ENCODE data around the gene MAPK4. TPM values are rescaled to one million over a fixed set of nuclear protein-coding genes. Genes with fewer than 3 reads are reported as not detected.

The MAPK4 gene
- total RNA-seq, 1 donor from 2014 or later = 9.3 TPM

- Mint-ChIP-seq H3K9me3 (no peaks in the 10 kb centered on the region), H3K4me3 (no peak overlapping the region), H3K27ac (ENCODE audit: unreplicated experiment) (no peak overlapping the region), H3K36me3 (ENCODE audit: low read depth) (no peaks in the 10 kb centered on the region), H3K4me1 (no peaks in the 10 kb centered on the region), H3K27me3 (ENCODE audit: low read depth) (no peaks in the 10 kb centered on the region)
- no peak for DNase-seq (ENCODE audit: low read depth, low spot score)
- TF ChIP-seq, protein P1, sequence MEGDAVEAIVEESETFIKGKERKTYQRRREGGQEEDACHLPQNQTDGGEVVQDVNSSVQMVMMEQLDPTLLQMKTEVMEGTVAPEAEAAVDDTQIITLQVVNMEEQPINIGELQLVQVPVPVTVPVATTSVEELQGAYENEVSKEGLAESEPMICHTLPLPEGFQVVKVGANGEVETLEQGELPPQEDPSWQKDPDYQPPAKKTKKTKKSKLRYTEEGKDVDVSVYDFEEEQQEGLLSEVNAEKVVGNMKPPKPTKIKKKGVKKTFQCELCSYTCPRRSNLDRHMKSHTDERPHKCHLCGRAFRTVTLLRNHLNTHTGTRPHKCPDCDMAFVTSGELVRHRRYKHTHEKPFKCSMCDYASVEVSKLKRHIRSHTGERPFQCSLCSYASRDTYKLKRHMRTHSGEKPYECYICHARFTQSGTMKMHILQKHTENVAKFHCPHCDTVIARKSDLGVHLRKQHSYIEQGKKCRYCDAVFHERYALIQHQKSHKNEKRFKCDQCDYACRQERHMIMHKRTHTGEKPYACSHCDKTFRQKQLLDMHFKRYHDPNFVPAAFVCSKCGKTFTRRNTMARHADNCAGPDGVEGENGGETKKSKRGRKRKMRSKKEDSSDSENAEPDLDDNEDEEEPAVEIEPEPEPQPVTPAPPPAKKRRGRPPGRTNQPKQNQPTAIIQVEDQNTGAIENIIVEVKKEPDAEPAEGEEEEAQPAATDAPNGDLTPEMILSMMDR (conservative IDR thresholded peaks at IDR 0.05) = no peak
These were observed 177.2 kb downstream of the MAPK4 start for GRCh38 chr18:50737127-50737526.

GRCh38 chr18:50738098-50738757, 178.3 kb downstream of the MAPK4 start:
- Mint-ChIP-seq H3K9me3 (no peaks in the 10 kb centered on the region), H3K4me3 (no peak overlapping the region), H3K27ac (ENCODE audit: unreplicated experiment) (no peak overlapping the region), H3K27me3 (ENCODE audit: low read depth) (no peaks in the 10 kb centered on the region), H3K36me3 (ENCODE audit: low read depth) (no peaks in the 10 kb centered on the region), H3K4me1 (no peaks in the 10 kb centered on the region)
- no peak for DNase-seq (ENCODE audit: low read depth, low spot score)
- TF ChIP-seq, protein P1 (conservative IDR thresholded peaks at IDR 0.05) = no peak

GRCh38 chr18:50742952-50743351, 183.1 kb downstream of the MAPK4 start:
- TF ChIP-seq, protein P1 (conservative IDR thresholded peaks at IDR 0.05) = no peak
- H3K27me3 Mint-ChIP-seq (ENCODE audit: low read depth) = no peaks in the 10 kb centered on the region
- H3K4me1 Mint-ChIP-seq = peaks cover 5% of the 10 kb centered on the region
- no peaks in the 10 kb centered on the region for H3K36me3 Mint-ChIP-seq (ENCODE audit: low read depth)
- no peak overlapping the region for H3K4me3 Mint-ChIP-seq
- no peak for DNase-seq (ENCODE audit: low read depth, low spot score)
- H3K9me3 Mint-ChIP-seq = peaks cover 2% of the 10 kb centered on the region
- H3K27ac Mint-ChIP-seq (ENCODE audit: unreplicated experiment) = no peak overlapping the region

DNA sequence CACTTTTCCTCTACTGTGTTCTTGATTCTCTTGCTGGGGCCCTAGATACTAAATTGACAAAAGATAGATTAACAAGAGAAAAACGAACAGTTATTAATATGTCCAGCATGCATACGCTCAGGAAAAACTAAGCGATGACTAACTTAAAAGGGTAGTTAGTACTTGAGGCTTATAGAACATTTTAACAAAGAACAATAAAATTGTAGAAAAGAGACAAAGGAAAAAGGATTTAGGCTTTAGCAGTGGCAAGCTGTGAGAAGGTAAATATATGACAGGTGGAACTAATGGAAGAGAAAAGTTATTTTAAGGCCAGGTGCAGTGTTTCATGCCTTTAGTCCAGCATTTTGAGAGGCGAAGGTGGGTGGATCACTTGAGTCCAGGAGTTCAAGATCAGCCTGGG, 184.4 kb downstream of the MAPK4 start:
- Mint-ChIP-seq H3K27ac (ENCODE audit: unreplicated experiment) (no peak overlapping the region), H3K4me1 (peaks cover 18% of the 10 kb centered on the region), H3K4me3 (no peak overlapping the region), H3K27me3 (ENCODE audit: low read depth) (no peaks in the 10 kb centered on the region), H3K36me3 (ENCODE audit: low read depth) (no peaks in the 10 kb centered on the region), H3K9me3 (peaks cover 2% of the 10 kb centered on the region)
- TF ChIP-seq, protein P1 (conservative IDR thresholded peaks at IDR 0.05) = no peak
- no peak for DNase-seq (ENCODE audit: low read depth, low spot score)

DNA sequence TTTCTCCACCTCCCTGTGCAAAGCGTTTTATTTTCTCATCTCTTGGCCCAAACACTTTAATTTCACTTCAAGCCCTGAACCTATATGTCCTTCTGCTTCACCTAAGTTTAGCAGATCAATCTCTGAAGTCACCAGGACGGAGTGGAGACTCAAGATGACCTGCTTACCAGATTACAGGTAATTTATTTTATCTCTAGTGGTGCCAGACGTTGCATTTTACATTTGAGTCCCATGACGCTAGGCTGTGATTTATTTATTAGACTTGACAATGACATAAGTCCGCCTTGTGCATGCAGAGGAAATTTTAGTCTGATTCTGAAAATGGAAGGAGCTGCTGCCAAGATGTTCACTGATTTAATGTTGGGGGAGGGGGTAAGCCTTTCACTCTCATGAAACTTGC, 186.1 kb downstream of the MAPK4 start:
- Mint-ChIP-seq H3K27ac (ENCODE audit: unreplicated experiment) (no peak overlapping the region), H3K4me3 (no peak overlapping the region), H3K27me3 (ENCODE audit: low read depth) (no peaks in the 10 kb centered on the region), H3K4me1 (peaks cover 32% of the 10 kb centered on the region), H3K9me3 (peaks cover 2% of the 10 kb centered on the region), H3K36me3 (ENCODE audit: low read depth) (no peaks in the 10 kb centered on the region)
- no peak for DNase-seq (ENCODE audit: low read depth, low spot score)
- TF ChIP-seq, protein P1 (conservative IDR thresholded peaks at IDR 0.05) = no peak
